HCT116 (cell line): ENCODE measurements around the gene UGT3A2. TPM values are rescaled to one million over a fixed set of nuclear protein-coding genes. Genes with fewer than 3 reads are reported as not detected.

Experiments used
- ATAC-seq: fragments of 200-7000 bp; cut with Tn5 transposase; 2 replicates; pipeline ENCODE4 v1.9.1; 2020; ENCODE audit warnings: mild to moderate bottlenecking, moderate library complexity
- BruUV-seq: library from RNA; stranded (reverse); fragments of 400-500 nt; replicated peaks from 2 replicates; lab custom pipeline; 2021; lab: Mats Ljungman, UMichigan
- CTCF ChIA-PET: fragments of 300-600 bp; sonication (Branson Sonifier 250); formaldehyde crosslinking; loops from one replicate; lab custom pipeline; 2021; ENCODE audit warnings: antibody characterized with exemption; lab: Charles Lee
- POLR2A ChIA-PET: fragments of 300-600, 350-600 bp; sonication (Branson Sonifier 250); formaldehyde crosslinking; loops from one replicate; lab custom pipeline; 2021; ENCODE audit warnings: antibody characterized with exemption; lab: Charles Lee
- RAD21 ChIA-PET, 2 experiments: fragments of 300-600 bp; sonication (Branson Sonifier 250); formaldehyde crosslinking; loops; one replicate each; lab custom pipeline; 2023; ENCODE audit warnings: low total read pairs in 2 of 2; ENCODE audit not compliant: uncharacterized antibody in 2 of 2, unreplicated experiment in 2 of 2, low non-redundant PET in 1 of 2; lab: Charles Lee
- DNase-seq: peaks from one replicate; pipeline ENCODE4 v3.0.0-alpha.2; 2010; ENCODE audit warnings: low read depth, low spot score
- H2AFZ ChIP-seq: fragments of 200-600 bp; shearing (Covaris generic), sonication (generic); 2 replicates; pipeline ENCODE4 v1.6.1; 2017; ENCODE audit warnings: low read depth, mixed run types, mixed read lengths, antibody characterized with exemption, low read length; ENCODE audit not compliant: poor library complexity, severe bottlenecking
- H3K27ac ChIP-seq: 2 replicates; pipeline ENCODE4 v1.5.1; 2012; ENCODE audit warnings: low read depth, low read length
- H3K27me3 ChIP-seq: fragments of 200-600 bp; sonication (generic); 2 replicates; pipeline ENCODE4 v1.6.1; 2016; ENCODE audit warnings: mixed run types, low read length, mixed read lengths; ENCODE audit not compliant: insufficient read depth
- H3K36me3 ChIP-seq, 2 experiments: fragments of 200-500 bp in 1 of 2; fragments of 200-600 bp in 1 of 2; sonication (Bioruptor generic) in 1 of 2; sonication (generic) in 1 of 2; 2 replicates each; pipeline versions ENCODE4 v1.5.1 to v1.6.1; 2014 to 2016; ENCODE audit warnings: low read length in 2 of 2, inconsistent platforms in 1 of 2, mixed read lengths in 1 of 2, mixed run types in 1 of 2; ENCODE audit not compliant: insufficient read depth in 2 of 2, control insufficient read depth in 1 of 2
- H3K4me1 ChIP-seq, 2 experiments: fragments of 200-600 bp in 1 of 2; sonication (generic) in 1 of 2; 2 replicates each; pipeline versions ENCODE4 v1.5.1 to v1.6.1; 2012 to 2017; ENCODE audit warnings: low read length in 2 of 2, inconsistent platforms in 1 of 2, mild to moderate bottlenecking in 1 of 2, mixed read lengths in 1 of 2, mixed run types in 1 of 2, moderate library complexity in 1 of 2; ENCODE audit not compliant: insufficient read depth in 2 of 2, control insufficient read depth in 1 of 2
- H3K4me2 ChIP-seq: fragments of 200-600 bp; sonication (generic); 2 replicates; pipeline ENCODE4 v1.6.1; 2017; ENCODE audit warnings: mixed run types, low read length, mixed read lengths
- H3K4me3 ChIP-seq, 2 experiments: fragments of 200-600 bp in 1 of 2; sonication (generic) in 1 of 2; replicated peaks in 1 of 2; 2 replicates each; pipeline ENCODE4 v1.5.1; 2011 to 2016; ENCODE audit warnings: low read length in 2 of 2, control low read depth in 1 of 2, low read depth in 1 of 2, mild to moderate bottlenecking in 1 of 2, mixed read lengths in 1 of 2, mixed run types in 1 of 2
- H3K79me2 ChIP-seq: fragments of 200-600 bp; sonication (generic); 2 replicates; pipeline ENCODE4 v1.6.1; 2017; ENCODE audit warnings: mild to moderate bottlenecking, mixed run types, low read length, moderate library complexity, mixed read lengths; ENCODE audit not compliant: insufficient read depth
- H3K9ac ChIP-seq: fragments of 200-600 bp; sonication (generic); 2 replicates; pipeline ENCODE4 v1.6.1; 2016; ENCODE audit warnings: low read length, mixed read lengths
- H3K9me2 ChIP-seq: fragments of 200-600 bp; sonication (generic), shearing (Covaris generic); 2 replicates; pipeline ENCODE4 v1.6.1; 2017; ENCODE audit warnings: mixed run types, mild to moderate bottlenecking, moderate library complexity; ENCODE audit not compliant: insufficient read depth
- H3K9me3 ChIP-seq, 2 experiments: fragments of 200-500 bp in 1 of 2; fragments of 200-600 bp in 1 of 2; sonication (Bioruptor generic) in 1 of 2; sonication (generic) in 1 of 2; 2 replicates each; pipeline ENCODE4 v1.6.1; 2014 to 2017; ENCODE audit warnings: low read length in 2 of 2, mixed read lengths in 2 of 2, inconsistent platforms in 1 of 2, low read depth in 1 of 2, mild to moderate bottlenecking in 1 of 2, mixed run types in 1 of 2, moderate library complexity in 1 of 2; ENCODE audit not compliant: control insufficient read depth in 1 of 2, insufficient read depth in 1 of 2
- H4K20me1 ChIP-seq: fragments of 200-600 bp; sonication (generic), shearing (Covaris generic); 2 replicates; pipeline ENCODE4 v1.6.1; 2017; ENCODE audit warnings: mixed run types, mild to moderate bottlenecking, moderate library complexity; ENCODE audit not compliant: insufficient read depth
- CBX3 ChIP-seq: IDR thresholded peaks from 2 replicates; pipeline ENCODE4 v1.6.1; 2012; ENCODE audit warnings: low read depth
- EGR1 ChIP-seq: IDR thresholded peaks from 2 replicates; pipeline ENCODE4 v1.6.1; 2012; ENCODE audit warnings: low read depth
- ELF1 ChIP-seq: IDR thresholded peaks from 2 replicates; pipeline ENCODE4 v1.6.1; 2012; ENCODE audit warnings: low read depth, borderline replicate concordance
- EZH2 ChIP-seq: fragments of 200-600 bp; sonication (generic); IDR thresholded peaks from 2 replicates; pipeline ENCODE4 v1.6.1; 2017; ENCODE audit warnings: antibody characterized with exemption, mixed run types
- EZH2phosphoT487 ChIP-seq: fragments of 200-600 bp; IDR thresholded peaks from 2 replicates; pipeline ENCODE4 v1.6.1; 2018; ENCODE audit warnings: antibody characterized with exemption, borderline replicate concordance
- FOSL1 ChIP-seq: IDR thresholded peaks from 2 replicates; pipeline ENCODE4 v1.6.1; 2012; ENCODE audit warnings: low read depth
- POLR2A ChIP-seq: IDR thresholded peaks from 2 replicates; pipeline ENCODE4 v1.7.0; 2011; ENCODE audit warnings: borderline replicate concordance; ENCODE audit not compliant: insufficient read depth, insufficient read length; ENCODE audit errors: extremely low read depth
- RAD21 ChIP-seq: IDR thresholded peaks from 2 replicates; pipeline ENCODE4 v1.6.1; 2012; ENCODE audit warnings: low read depth, mild to moderate bottlenecking
- SP1 ChIP-seq: IDR thresholded peaks from 2 replicates; pipeline ENCODE4 v1.6.1; 2012; ENCODE audit warnings: low read depth
- TCF7L2 ChIP-seq: IDR thresholded peaks from 2 replicates; pipeline ENCODE4 v1.7.0; 2011; ENCODE audit warnings: borderline replicate concordance, inconsistent platforms; ENCODE audit not compliant: insufficient read depth, insufficient read length; ENCODE audit errors: extremely low read depth
- YY1 ChIP-seq: IDR thresholded peaks from 2 replicates; pipeline ENCODE4 v1.6.1; 2011; ENCODE audit warnings: low read length, low read depth, moderate library complexity, mild to moderate bottlenecking; ENCODE audit not compliant: insufficient replicate concordance; ENCODE audit errors: extremely low read depth
- ZNF274 ChIP-seq: fragments of 200-500 bp; sonication (Bioruptor generic); IDR thresholded peaks from 2 replicates; pipeline ENCODE4 v1.6.1; 2014; ENCODE audit warnings: mild to moderate bottlenecking, low read depth, low read length, inconsistent platforms
- intact Hi-C: fragments of 100-400 bp; cut with micrococcal nuclease; formaldehyde crosslinking; loops from 2 replicates; pipeline ENCODE4 v1.10.0; 2022
- total RNA-seq: library from RNA; stranded (reverse); gene quantifications from one replicate; pipeline ENCODE4 v1.2.1, GENCODE V29; 2021; ENCODE audit not compliant: unreplicated experiment
- TF ChIP-seq, protein P1 (sequence below): IDR thresholded peaks from 2 replicates; pipeline ENCODE4 v1.6.1; 2012
- TF ChIP-seq, protein P2 (sequence below): IDR thresholded peaks from 2 replicates; pipeline ENCODE4 v1.6.1; 2011; ENCODE audit warnings: mild to moderate bottlenecking, low read length, moderate library complexity; ENCODE audit not compliant: insufficient replicate concordance; ENCODE audit errors: extremely low read depth
- TF ChIP-seq, protein P3 (sequence below): IDR thresholded peaks from 2 replicates; pipeline ENCODE4 v1.6.1; 2012
- TF ChIP-seq, protein P4 (sequence below): IDR thresholded peaks from 2 replicates; pipeline ENCODE4 v1.6.1; 2012; ENCODE audit warnings: low read depth
- TF ChIP-seq, protein P5 (sequence below), 3 experiments: fragments of 200-600 bp in 1 of 3; sonication (generic) in 1 of 3; IDR thresholded peaks in 2 of 3; conservative IDR thresholded peaks in 1 of 3; 2 replicates each; pipeline ENCODE4 v1.5.1; 2012 to 2017; ENCODE audit warnings: low read depth in 2 of 3, low read length in 2 of 3, antibody characterized with exemption in 1 of 3, borderline replicate concordance in 1 of 3, control low read depth in 1 of 3, mild to moderate bottlenecking in 1 of 3, mixed read lengths in 1 of 3, mixed run types in 1 of 3, moderate library complexity in 1 of 3; ENCODE audit not compliant: insufficient read depth in 1 of 3

The UGT3A2 gene
- total RNA-seq, 1 experiment from 2014 or later: not detected

DNA sequence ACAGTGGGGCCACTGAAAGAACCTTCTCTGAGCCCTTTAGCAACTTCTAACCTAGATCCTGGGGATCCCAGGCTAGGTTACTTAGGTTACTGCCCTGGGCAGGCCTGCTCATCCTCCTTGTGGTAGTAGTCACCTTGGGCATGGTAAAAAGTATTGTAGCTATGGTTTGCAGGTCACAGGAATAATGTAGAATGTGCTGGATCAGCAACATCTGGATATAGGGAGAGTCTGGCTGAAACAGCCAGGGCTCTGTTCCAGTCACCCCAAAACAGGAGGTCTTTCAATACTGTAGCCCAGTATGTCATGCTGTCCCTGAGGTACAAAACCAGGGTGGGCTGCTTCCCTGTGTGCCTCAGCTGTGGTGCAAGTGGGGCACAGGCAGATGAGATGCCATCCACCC is 33.6 kb downstream of the UGT3A2 start:
- BruUV-seq: no TSS peak
- no peak overlapping the region for H3K27ac ChIP-seq
- H3K79me2 ChIP-seq: no peaks in the 10 kb centered on the region
- CTCF ChIA-PET: no interaction called here
- RAD21 ChIA-PET: no interaction called here
- POLR2A ChIA-PET: no interaction called here
- no peaks in the 10 kb centered on the region for H3K9me2 ChIP-seq
- no peak overlapping the region for H3K9ac ChIP-seq
- DNase-seq (no peak), ATAC-seq (no peak)
- TF ChIP-seq ZNF274 (no peak), EZH2phosphoT487 (no peak), YY1 (no peak), FOSL1 (no peak), EZH2 (no peak), TCF7L2 (no peak), RAD21 (no peak), POLR2A (no peak), SP1 (no peak), ELF1 (no peak), EGR1 (no peak), CBX3 (no peak)
- TF ChIP-seq, protein P1, sequence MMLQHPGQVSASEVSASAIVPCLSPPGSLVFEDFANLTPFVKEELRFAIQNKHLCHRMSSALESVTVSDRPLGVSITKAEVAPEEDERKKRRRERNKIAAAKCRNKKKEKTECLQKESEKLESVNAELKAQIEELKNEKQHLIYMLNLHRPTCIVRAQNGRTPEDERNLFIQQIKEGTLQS: no peak
- TF ChIP-seq, protein P2, sequence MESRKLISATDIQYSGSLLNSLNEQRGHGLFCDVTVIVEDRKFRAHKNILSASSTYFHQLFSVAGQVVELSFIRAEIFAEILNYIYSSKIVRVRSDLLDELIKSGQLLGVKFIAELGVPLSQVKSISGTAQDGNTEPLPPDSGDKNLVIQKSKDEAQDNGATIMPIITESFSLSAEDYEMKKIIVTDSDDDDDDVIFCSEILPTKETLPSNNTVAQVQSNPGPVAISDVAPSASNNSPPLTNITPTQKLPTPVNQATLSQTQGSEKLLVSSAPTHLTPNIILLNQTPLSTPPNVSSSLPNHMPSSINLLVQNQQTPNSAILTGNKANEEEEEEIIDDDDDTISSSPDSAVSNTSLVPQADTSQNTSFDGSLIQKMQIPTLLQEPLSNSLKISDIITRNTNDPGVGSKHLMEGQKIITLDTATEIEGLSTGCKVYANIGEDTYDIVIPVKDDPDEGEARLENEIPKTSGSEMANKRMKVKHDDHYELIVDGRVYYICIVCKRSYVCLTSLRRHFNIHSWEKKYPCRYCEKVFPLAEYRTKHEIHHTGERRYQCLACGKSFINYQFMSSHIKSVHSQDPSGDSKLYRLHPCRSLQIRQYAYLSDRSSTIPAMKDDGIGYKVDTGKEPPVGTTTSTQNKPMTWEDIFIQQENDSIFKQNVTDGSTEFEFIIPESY: no peak
- TF ChIP-seq, protein P3, sequence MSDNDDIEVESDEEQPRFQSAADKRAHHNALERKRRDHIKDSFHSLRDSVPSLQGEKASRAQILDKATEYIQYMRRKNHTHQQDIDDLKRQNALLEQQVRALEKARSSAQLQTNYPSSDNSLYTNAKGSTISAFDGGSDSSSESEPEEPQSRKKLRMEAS: no peak
- TF ChIP-seq, protein P4, sequence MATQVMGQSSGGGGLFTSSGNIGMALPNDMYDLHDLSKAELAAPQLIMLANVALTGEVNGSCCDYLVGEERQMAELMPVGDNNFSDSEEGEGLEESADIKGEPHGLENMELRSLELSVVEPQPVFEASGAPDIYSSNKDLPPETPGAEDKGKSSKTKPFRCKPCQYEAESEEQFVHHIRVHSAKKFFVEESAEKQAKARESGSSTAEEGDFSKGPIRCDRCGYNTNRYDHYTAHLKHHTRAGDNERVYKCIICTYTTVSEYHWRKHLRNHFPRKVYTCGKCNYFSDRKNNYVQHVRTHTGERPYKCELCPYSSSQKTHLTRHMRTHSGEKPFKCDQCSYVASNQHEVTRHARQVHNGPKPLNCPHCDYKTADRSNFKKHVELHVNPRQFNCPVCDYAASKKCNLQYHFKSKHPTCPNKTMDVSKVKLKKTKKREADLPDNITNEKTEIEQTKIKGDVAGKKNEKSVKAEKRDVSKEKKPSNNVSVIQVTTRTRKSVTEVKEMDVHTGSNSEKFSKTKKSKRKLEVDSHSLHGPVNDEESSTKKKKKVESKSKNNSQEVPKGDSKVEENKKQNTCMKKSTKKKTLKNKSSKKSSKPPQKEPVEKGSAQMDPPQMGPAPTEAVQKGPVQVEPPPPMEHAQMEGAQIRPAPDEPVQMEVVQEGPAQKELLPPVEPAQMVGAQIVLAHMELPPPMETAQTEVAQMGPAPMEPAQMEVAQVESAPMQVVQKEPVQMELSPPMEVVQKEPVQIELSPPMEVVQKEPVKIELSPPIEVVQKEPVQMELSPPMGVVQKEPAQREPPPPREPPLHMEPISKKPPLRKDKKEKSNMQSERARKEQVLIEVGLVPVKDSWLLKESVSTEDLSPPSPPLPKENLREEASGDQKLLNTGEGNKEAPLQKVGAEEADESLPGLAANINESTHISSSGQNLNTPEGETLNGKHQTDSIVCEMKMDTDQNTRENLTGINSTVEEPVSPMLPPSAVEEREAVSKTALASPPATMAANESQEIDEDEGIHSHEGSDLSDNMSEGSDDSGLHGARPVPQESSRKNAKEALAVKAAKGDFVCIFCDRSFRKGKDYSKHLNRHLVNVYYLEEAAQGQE: no peak
- TF ChIP-seq, protein P5, sequence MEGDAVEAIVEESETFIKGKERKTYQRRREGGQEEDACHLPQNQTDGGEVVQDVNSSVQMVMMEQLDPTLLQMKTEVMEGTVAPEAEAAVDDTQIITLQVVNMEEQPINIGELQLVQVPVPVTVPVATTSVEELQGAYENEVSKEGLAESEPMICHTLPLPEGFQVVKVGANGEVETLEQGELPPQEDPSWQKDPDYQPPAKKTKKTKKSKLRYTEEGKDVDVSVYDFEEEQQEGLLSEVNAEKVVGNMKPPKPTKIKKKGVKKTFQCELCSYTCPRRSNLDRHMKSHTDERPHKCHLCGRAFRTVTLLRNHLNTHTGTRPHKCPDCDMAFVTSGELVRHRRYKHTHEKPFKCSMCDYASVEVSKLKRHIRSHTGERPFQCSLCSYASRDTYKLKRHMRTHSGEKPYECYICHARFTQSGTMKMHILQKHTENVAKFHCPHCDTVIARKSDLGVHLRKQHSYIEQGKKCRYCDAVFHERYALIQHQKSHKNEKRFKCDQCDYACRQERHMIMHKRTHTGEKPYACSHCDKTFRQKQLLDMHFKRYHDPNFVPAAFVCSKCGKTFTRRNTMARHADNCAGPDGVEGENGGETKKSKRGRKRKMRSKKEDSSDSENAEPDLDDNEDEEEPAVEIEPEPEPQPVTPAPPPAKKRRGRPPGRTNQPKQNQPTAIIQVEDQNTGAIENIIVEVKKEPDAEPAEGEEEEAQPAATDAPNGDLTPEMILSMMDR (IDR thresholded peaks at IDR 0.05 in 2 of 3, conservative IDR thresholded peaks at IDR 0.05 in 1 of 3; ENCODE audit: borderline replicate concordance in 1 of 3, insufficient read depth in 1 of 3, low read depth in 2 of 3, low read length in 2 of 3): no peak
- H3K27me3 ChIP-seq: peaks cover 12% of the 10 kb centered on the region; the same call in 1 of the 2 replicates
- no peaks in the 10 kb centered on the region for H3K4me1 ChIP-seq
- H3K36me3 ChIP-seq: no peaks in the 10 kb centered on the region
- intact Hi-C loops: no loop called here
- H3K9me3 ChIP-seq: no peaks in the 10 kb centered on the region
- H3K4me2 ChIP-seq: no peak overlapping the region
- H3K4me3 ChIP-seq: no peak overlapping the region
- no peaks in the 10 kb centered on the region for H4K20me1 ChIP-seq
- H2AFZ ChIP-seq: no peak overlapping the region
